ENCODE measurements around the gene PLK1. TPM values are rescaled to one million over a fixed set of nuclear protein-coding genes. Genes with fewer than 3 reads are reported as not detected.

Gene PLK1
- total and polyA plus RNA-seq, 2 experiments from 2014 or later, result 17.2 to 32.7 TPM

GRCh38 chr16:23705517-23705902 is 26.8 kb downstream of the PLK1 start:
- Histone ChIP-seq H3K4me3 (no peak overlapping the region), H3K9ac (no peak overlapping the region), H3F3A (ENCODE audit: insufficient read depth) (no peaks in the 10 kb centered on the region), H3K36me3 (ENCODE audit: low read depth) (no peaks in the 10 kb centered on the region), H3K4me2 (ENCODE audit: unreplicated experiment) (no peak overlapping the region), H3K27me3 (replicated peaks; ENCODE audit: insufficient read depth) (0 out of 2 replicates have a peak, but pooled peaks cover 4% of the 10 kb centered on the region), H3K9me3 (ENCODE audit: low read depth) (no peaks in the 10 kb centered on the region), H3K27ac (no peak overlapping the region), H3K79me2 (ENCODE audit: insufficient read depth) (no peaks in the 10 kb centered on the region), H4K20me1 (ENCODE audit: insufficient read depth) (no peaks in the 10 kb centered on the region), H3K4me1 (ENCODE audit: insufficient read depth) (no peaks in the 10 kb centered on the region), H3K9me2 (ENCODE audit: insufficient read depth) (no peaks in the 10 kb centered on the region), H2AFZ (no peak overlapping the region)
- in situ Hi-C loops (cut with MboI), result no loop called here
- 47 to 50% methylated on average over 2 of the region's 2 CpGs for WGBS, 2 experiments (ENCODE audit: low coverage in 1 of 2, low lambda C conversion rate in 2 of 2, missing lambda C conversion rate in 2 of 2)
- no peak for DNase-seq
- TF ChIP-seq EZH2phosphoT487 (IDR thresholded peaks at IDR 0.05; ENCODE audit: insufficient read depth, low read depth), result no peak

GRCh38 chr16:23706439-23706838 is 27.8 kb downstream of the PLK1 start:
- in situ Hi-C loops (cut with MboI), result no loop called here
- no peaks in the 10 kb centered on the region for H3K79me2 ChIP-seq (ENCODE audit: insufficient read depth)

GRCh38 chr16:23709536-23709935 is 30.8 kb downstream of the PLK1 start:
- no peak for DNase-seq
- Histone ChIP-seq H3K4me3 (no peak overlapping the region), H3K4me2 (ENCODE audit: unreplicated experiment) (no peak overlapping the region), H2AFZ (no peak overlapping the region), H3K9me2 (ENCODE audit: insufficient read depth) (no peaks in the 10 kb centered on the region), H3K27ac (no peak overlapping the region), H3K79me2 (ENCODE audit: insufficient read depth) (no peaks in the 10 kb centered on the region), H3K27me3 (replicated peaks; ENCODE audit: insufficient read depth) (peaks cover 28% of the 10 kb centered on the region), H3K9ac (no peak overlapping the region), H3F3A (ENCODE audit: insufficient read depth) (no peaks in the 10 kb centered on the region), H3K4me1 (ENCODE audit: insufficient read depth) (no peaks in the 10 kb centered on the region), H3K36me3 (ENCODE audit: low read depth) (no peaks in the 10 kb centered on the region), H3K9me3 (ENCODE audit: low read depth) (no peaks in the 10 kb centered on the region), H4K20me1 (ENCODE audit: insufficient read depth) (no peaks in the 10 kb centered on the region)
- in situ Hi-C loops (cut with MboI), result no loop called here
- TF ChIP-seq EZH2phosphoT487 (IDR thresholded peaks at IDR 0.05; ENCODE audit: insufficient read depth, low read depth) (no peak), EZH2 (IDR thresholded peaks at IDR 0.05; ENCODE audit: insufficient read depth, poor library complexity, severe bottlenecking) (no peak)

More at GRCh38 chr16:23706439-23706838, 27.8 kb downstream of the PLK1 start:
- Histone ChIP-seq H3K4me3 (no peak overlapping the region), H3K27me3 (replicated peaks; ENCODE audit: insufficient read depth) (peaks cover 6% of the 10 kb centered on the region; the same call in 1 of the 2 replicates), H3K9me3 (ENCODE audit: low read depth) (no peaks in the 10 kb centered on the region), H4K20me1 (ENCODE audit: insufficient read depth) (no peaks in the 10 kb centered on the region), H3K4me1 (ENCODE audit: insufficient read depth) (no peaks in the 10 kb centered on the region), H3K9me2 (ENCODE audit: insufficient read depth) (no peaks in the 10 kb centered on the region), H3K36me3 (ENCODE audit: low read depth) (no peaks in the 10 kb centered on the region), H3F3A (ENCODE audit: insufficient read depth) (no peaks in the 10 kb centered on the region), H3K27ac (no peak overlapping the region), H3K4me2 (ENCODE audit: unreplicated experiment) (no peak overlapping the region), H3K9ac (no peak overlapping the region), H2AFZ (no peak overlapping the region)
- DNase-seq, result no peak
- TF ChIP-seq EZH2phosphoT487 (IDR thresholded peaks at IDR 0.05; ENCODE audit: insufficient read depth, low read depth) (no peak), EZH2 (IDR thresholded peaks at IDR 0.05; ENCODE audit: insufficient read depth, poor library complexity, severe bottlenecking) (no peak)
- WGBS, 2 experiments (ENCODE audit: low coverage in 1 of 2, low lambda C conversion rate in 2 of 2, missing lambda C conversion rate in 2 of 2), result 50 to 55% methylated on average over 4 of the region's 4 CpGs

- Histone ChIP-seq H3K27me3 (replicated peaks; ENCODE audit: insufficient read depth) (peaks cover 28% of the 10 kb centered on the region), H3K9ac (no peak overlapping the region), H3K36me3 (ENCODE audit: low read depth) (no peaks in the 10 kb centered on the region), H3K27ac (no peak overlapping the region), H3F3A (ENCODE audit: insufficient read depth) (no peaks in the 10 kb centered on the region), H4K20me1 (ENCODE audit: insufficient read depth) (no peaks in the 10 kb centered on the region), H2AFZ (no peak overlapping the region), H3K4me1 (ENCODE audit: insufficient read depth) (no peaks in the 10 kb centered on the region), H3K4me3 (no peak overlapping the region), H3K4me2 (ENCODE audit: unreplicated experiment) (no peak overlapping the region), H3K79me2 (ENCODE audit: insufficient read depth) (no peaks in the 10 kb centered on the region), H3K9me2 (ENCODE audit: insufficient read depth) (no peaks in the 10 kb centered on the region), H3K9me3 (ENCODE audit: low read depth) (no peaks in the 10 kb centered on the region)
- DNase-seq, result no peak
- WGBS, 2 experiments (ENCODE audit: low coverage in 1 of 2, low lambda C conversion rate in 2 of 2, missing lambda C conversion rate in 2 of 2), result 17 to 22% methylated on average over 2 of the region's 2 CpGs
- in situ Hi-C loops (cut with MboI), result loop anchor here (10.0 kb wide), 1 partner anchor 65 kb away; no protein-coding TSS in a partner anchor
- TF ChIP-seq EZH2 (IDR thresholded peaks at IDR 0.05; ENCODE audit: insufficient read depth, poor library complexity, severe bottlenecking) (no peak), EZH2phosphoT487 (IDR thresholded peaks at IDR 0.05; ENCODE audit: insufficient read depth, low read depth) (no peak)
These were observed 31.3 kb downstream of the PLK1 start for GRCh38 chr16:23710008-23710407.

- Histone ChIP-seq H3K9ac (no peak overlapping the region), H3K9me3 (ENCODE audit: low read depth) (no peaks in the 10 kb centered on the region), H2AFZ (no peak overlapping the region), H3K27me3 (replicated peaks; ENCODE audit: insufficient read depth) (peaks cover 28% of the 10 kb centered on the region), H3K36me3 (ENCODE audit: low read depth) (no peaks in the 10 kb centered on the region), H3K79me2 (ENCODE audit: insufficient read depth) (no peaks in the 10 kb centered on the region), H3K4me3 (no peak overlapping the region), H3K27ac (no peak overlapping the region), H3K4me1 (ENCODE audit: insufficient read depth) (no peaks in the 10 kb centered on the region), H3K9me2 (ENCODE audit: insufficient read depth) (no peaks in the 10 kb centered on the region), H3F3A (ENCODE audit: insufficient read depth) (no peaks in the 10 kb centered on the region), H4K20me1 (ENCODE audit: insufficient read depth) (no peaks in the 10 kb centered on the region), H3K4me2 (ENCODE audit: unreplicated experiment) (no peak overlapping the region)
- DNase-seq, result no peak
- no peak for TF ChIP-seq EZH2phosphoT487 (IDR thresholded peaks at IDR 0.05; ENCODE audit: insufficient read depth, low read depth)
- TF ChIP-seq EZH2 (IDR thresholded peaks at IDR 0.05; ENCODE audit: insufficient read depth, poor library complexity, severe bottlenecking), result no peak
- in situ Hi-C loops (cut with MboI), result loop anchor here (10.0 kb wide), 1 partner anchor 64 kb away; no protein-coding TSS in a partner anchor
- WGBS, 2 experiments (ENCODE audit: low coverage in 1 of 2, low lambda C conversion rate in 2 of 2, missing lambda C conversion rate in 2 of 2), result 32 to 35% methylated on average over 3 of the region's 3 CpGs
These were observed 31.8 kb downstream of the PLK1 start for GRCh38 chr16:23710504-23710903.

Data from GM23248 (cell line).